ENCODE measurements around the gene RPS13.
"Not testable (repeated sequence)": the region's sequence is repeated elsewhere in the genome, so short reads cannot be mapped to it uniquely, and the experiment has no call there.

DNA sequence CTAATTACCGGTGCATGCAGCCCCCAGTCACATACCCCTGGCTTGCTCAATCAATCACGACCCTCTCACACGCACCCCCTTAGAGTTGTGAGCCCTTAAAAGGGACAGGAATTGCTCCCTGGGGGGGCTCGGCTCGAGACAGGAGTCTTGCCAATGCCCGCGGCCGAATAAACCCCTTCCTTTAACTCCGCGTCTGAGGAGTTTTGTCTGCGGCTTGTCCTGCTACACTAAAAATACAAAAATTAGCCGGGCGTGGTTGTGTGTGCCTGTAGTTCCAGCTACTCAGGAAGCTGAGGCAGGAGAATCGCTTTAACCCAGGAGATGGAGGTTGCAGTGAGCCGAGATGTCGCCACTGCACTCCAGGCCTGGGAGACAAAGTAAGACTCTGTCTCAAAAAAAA is 8.5 kb upstream of the RPS13 start:
- not testable (repeated sequence) for TF ChIP-seq EZH2 (IDR thresholded peaks at IDR 0.05; ENCODE audit: insufficient read depth, poor library complexity, severe bottlenecking); EZH2phosphoT487 (IDR thresholded peaks at IDR 0.05; ENCODE audit: insufficient read depth, low read depth)
